HG03095 (cell line): ENCODE data around the gene FAM110C.
"Not testable (repeated sequence)": the region's sequence is repeated elsewhere in the genome, so short reads cannot be mapped to it uniquely, and the experiment has no call there.

Experiments used
- ATAC-seq: cut with Tn5 transposase; IDR thresholded peaks from one replicate; pipeline ENCODE4 v1.9.1; 2021; ENCODE audit warnings: moderate library complexity; ENCODE audit not compliant: unreplicated experiment

Gene FAM110C

GRCh38 chr2:46471-47345, at the start of gene FAM110C:
Gene FAM110C, minus strand, starts transcription at chr2:46505. Its CDS starts 120 bp downstream, at chr2:46385.
- ATAC-seq: no peak

- ATAC-seq: no peak
Measured at GRCh38 chr2:92326-92725, 46.0 kb upstream of the FAM110C start.

GRCh38 chr2:90645-91312, 44.5 kb upstream of the FAM110C start:
- ATAC-seq: no peak

GRCh38 chr2:85761-86160, 39.5 kb upstream of the FAM110C start:
- ATAC-seq: no peak

GRCh38 chr2:84121-84520, 37.8 kb upstream of the FAM110C start:
- no peak for ATAC-seq

- ATAC-seq: no peak
Measured at GRCh38 chr2:80971-81736, 34.8 kb upstream of the FAM110C start.

GRCh38 chr2:80378-80777, 34.1 kb upstream of the FAM110C start:
- ATAC-seq: no peak

GRCh38 chr2:71309-72035, 25.2 kb upstream of the FAM110C start:
- ATAC-seq: no peak

- ATAC-seq: no peak
Measured at GRCh38 chr2:69366-70344, 23.4 kb upstream of the FAM110C start.

GRCh38 chr2:68637-69036, 22.3 kb upstream of the FAM110C start:
- ATAC-seq: not testable (repeated sequence)

- ATAC-seq: no peak
Measured at GRCh38 chr2:66853-67252, 20.5 kb upstream of the FAM110C start.

- no peak for ATAC-seq
Measured at GRCh38 chr2:65121-65520, 18.8 kb upstream of the FAM110C start.

GRCh38 chr2:55587-56448, 9.5 kb upstream of the FAM110C start:
- no peak for ATAC-seq

GRCh38 chr2:51613-52012, 5.3 kb upstream of the FAM110C start:
- no peak for ATAC-seq

- ATAC-seq: no peak
Measured at GRCh38 chr2:47737-48136, 1.4 kb upstream of the FAM110C start.

GRCh38 chr2:47346-47725, 1.0 kb upstream of the FAM110C start:
- no peak for ATAC-seq

- no peak for ATAC-seq
Measured at GRCh38 chr2:46131-46470, 204 bp downstream of the FAM110C start.

GRCh38 chr2:45342-46130, 769 bp downstream of the FAM110C start:
- no peak for ATAC-seq
